Measurements from ENCODE around the gene ENTPD2. TPM values are rescaled to one million over a fixed set of nuclear protein-coding genes. Genes with fewer than 3 reads are reported as not detected.

The ENTPD2 gene
- total and polyA plus RNA-seq, 9 of the 15 experiments (the other 6 are each of a cell fraction or from before 2014, with no cell fraction given), result 0.04 to 0.60 (median 0.14) TPM; not detected in 4

GRCh38 chr9:137007108-137007815 is 46.6 kb downstream of the ENTPD2 start (continued):
- TF ChIP-seq NKRF (IDR thresholded peaks at IDR 0.05; ENCODE audit: borderline replicate concordance) (no peak), MAFG (tag; conservative IDR thresholded peaks at IDR 0.05) (no peak), SLC30A9 (CRISPR knock-in tag; IDR thresholded peaks at IDR 0.05) (no peak)
- TF ChIP-seq, protein P1, sequence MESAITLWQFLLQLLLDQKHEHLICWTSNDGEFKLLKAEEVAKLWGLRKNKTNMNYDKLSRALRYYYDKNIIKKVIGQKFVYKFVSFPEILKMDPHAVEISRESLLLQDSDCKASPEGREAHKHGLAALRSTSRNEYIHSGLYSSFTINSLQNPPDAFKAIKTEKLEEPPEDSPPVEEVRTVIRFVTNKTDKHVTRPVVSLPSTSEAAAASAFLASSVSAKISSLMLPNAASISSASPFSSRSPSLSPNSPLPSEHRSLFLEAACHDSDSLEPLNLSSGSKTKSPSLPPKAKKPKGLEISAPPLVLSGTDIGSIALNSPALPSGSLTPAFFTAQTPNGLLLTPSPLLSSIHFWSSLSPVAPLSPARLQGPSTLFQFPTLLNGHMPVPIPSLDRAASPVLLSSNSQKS (CRISPR knock-in tag; IDR thresholded peaks at IDR 0.05), result no peak

GRCh38 chr9:137006116-137007003 is 47.5 kb downstream of the ENTPD2 start:
- no peak for FAIRE-seq
- TF ChIP-seq, protein P2, sequence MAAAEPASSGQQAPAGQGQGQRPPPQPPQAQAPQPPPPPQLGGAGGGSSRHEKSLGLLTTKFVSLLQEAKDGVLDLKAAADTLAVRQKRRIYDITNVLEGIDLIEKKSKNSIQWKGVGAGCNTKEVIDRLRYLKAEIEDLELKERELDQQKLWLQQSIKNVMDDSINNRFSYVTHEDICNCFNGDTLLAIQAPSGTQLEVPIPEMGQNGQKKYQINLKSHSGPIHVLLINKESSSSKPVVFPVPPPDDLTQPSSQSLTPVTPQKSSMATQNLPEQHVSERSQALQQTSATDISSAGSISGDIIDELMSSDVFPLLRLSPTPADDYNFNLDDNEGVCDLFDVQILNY (CRISPR knock-in tag; IDR thresholded peaks at IDR 0.05), result no peak
- TF ChIP-seq SP2 (IDR thresholded peaks at IDR 0.05; ENCODE audit: extremely low read depth, low read depth, low read length, poor library complexity, severe bottlenecking) (no peak), HIVEP1 (CRISPR knock-in tag; IDR thresholded peaks at IDR 0.05) (no peak), GTF2F1 (IDR thresholded peaks at IDR 0.05; ENCODE audit: low read depth, low read length) (no peak), CGGBP1 (CRISPR knock-in tag; IDR thresholded peaks at IDR 0.05) (no peak), HDAC1 (IDR thresholded peaks at IDR 0.05) (no peak), ZNF217 (CRISPR knock-in tag; IDR thresholded peaks at IDR 0.05) (no peak), ZNF449 (CRISPR knock-in tag; IDR thresholded peaks at IDR 0.05) (no peak), PHTF2 (CRISPR knock-in tag; IDR thresholded peaks at IDR 0.05) (no peak)

More at GRCh38 chr9:137006116-137007003, 47.5 kb downstream of the ENTPD2 start:
- H3K27me3 ChIP-seq (ENCODE audit: control insufficient read depth in 2 of 2, insufficient read depth in 2 of 2, low read length in 2 of 2), result no peaks in the 10 kb centered on the region
- H2AFZ ChIP-seq (ENCODE audit: low read depth, low read length), result no peak overlapping the region
- no peak overlapping the region for H3K4me3 ChIP-seq
- no peaks in the 10 kb centered on the region for H3K9me1 ChIP-seq (ENCODE audit: control insufficient read depth, insufficient read depth, low read length)
- ATAC-seq (no peak), DNase-seq (ENCODE audit: extremely low read depth in 1 of 4, low spot score in 3 of 4) (no peak)
- ChIA-PET POLR2A (interaction anchor here (0.6 kb wide), 3 partner anchors 183 to 306 kb away, joined by 3 read pairs; no protein-coding TSS in a partner anchor), CTCF (ENCODE audit: low intra/inter-chr PET ratio) (no interaction called here)
- H3K79me2 ChIP-seq (ENCODE audit: control insufficient read depth, insufficient read depth, low read length), result no peaks in the 10 kb centered on the region
- H3K36me3 ChIP-seq (ENCODE audit: control insufficient read depth, insufficient read depth, low read length), result no peaks in the 10 kb centered on the region
- H4K20me1 ChIP-seq (replicated peaks; ENCODE audit: control insufficient read depth, insufficient read depth, low read length), result no peaks in the 10 kb centered on the region
- in situ Hi-C loops (cut with MboI), result no loop called here
- H3K4me1 ChIP-seq (replicated peaks in 1 of 2; ENCODE audit: control insufficient read depth in 2 of 2, insufficient read depth in 2 of 2, low read length in 2 of 2), result peaks cover 0 to 52% of the 10 kb centered on the region in 2 experiments; a peak in 2 of 5 replicates
- no peak overlapping the region for H3K27ac ChIP-seq (ENCODE audit: extremely low read depth, low read depth, low read length)
- H3K9ac ChIP-seq (ENCODE audit: insufficient read depth in 1 of 2, low read depth in 2 of 2, low read length in 2 of 2), result peak overlapping the region in 1 of 2 experiments; percentile 1; a peak in 2 of 4 replicates
- H3K9me3 ChIP-seq (replicated peaks; ENCODE audit: control insufficient read depth, insufficient read depth, low read depth, low read length), result 0 out of 2 replicates have a peak, but pooled peaks cover 1% of the 10 kb centered on the region
- 47% methylated on average over 24 of the region's 24 CpGs for WGBS (ENCODE audit: insufficient coverage, low coverage, missing lambda C conversion rate)
- H3K4me2 ChIP-seq (ENCODE audit: insufficient read depth, low read length), result no peak overlapping the region
- BruUV-seq (replicated peaks), result no TSS peak
- intact Hi-C loops (cut with micrococcal nuclease), result no loop called here

All from K562 (cell line).